Stimulated activated naive CD8-positive, alpha-beta T cell treated with anti-CD3 and anti-CD28 coated beads, Interleukin-15, Interleukin-2, amounts not matched to agents 100 ng/mL and 50 ng/mL, for 24 hours (primary cell): ENCODE results near the gene THOC5.

Experiments used
- H3K27ac Mint-ChIP-seq: one replicate; pipeline ENCODE4 v1.8.0; 2021; ENCODE audit warnings: mild to moderate bottlenecking, mixed read lengths
- H3K27me3 Mint-ChIP-seq: one replicate; pipeline ENCODE4 v1.8.0; 2021; ENCODE audit warnings: mixed read lengths
- H3K36me3 Mint-ChIP-seq: one replicate; pipeline ENCODE4 v1.8.0; 2021; ENCODE audit warnings: low read depth, mixed read lengths
- H3K4me1 Mint-ChIP-seq: one replicate; pipeline ENCODE4 v1.8.0; 2021; ENCODE audit warnings: low read depth, mixed read lengths
- H3K4me3 Mint-ChIP-seq: one replicate; pipeline ENCODE4 v1.8.0; 2021; ENCODE audit warnings: mild to moderate bottlenecking, mixed read lengths
- H3K9me3 Mint-ChIP-seq: one replicate; pipeline ENCODE4 v1.8.0; 2021; ENCODE audit warnings: mixed read lengths

The THOC5 gene

DNA sequence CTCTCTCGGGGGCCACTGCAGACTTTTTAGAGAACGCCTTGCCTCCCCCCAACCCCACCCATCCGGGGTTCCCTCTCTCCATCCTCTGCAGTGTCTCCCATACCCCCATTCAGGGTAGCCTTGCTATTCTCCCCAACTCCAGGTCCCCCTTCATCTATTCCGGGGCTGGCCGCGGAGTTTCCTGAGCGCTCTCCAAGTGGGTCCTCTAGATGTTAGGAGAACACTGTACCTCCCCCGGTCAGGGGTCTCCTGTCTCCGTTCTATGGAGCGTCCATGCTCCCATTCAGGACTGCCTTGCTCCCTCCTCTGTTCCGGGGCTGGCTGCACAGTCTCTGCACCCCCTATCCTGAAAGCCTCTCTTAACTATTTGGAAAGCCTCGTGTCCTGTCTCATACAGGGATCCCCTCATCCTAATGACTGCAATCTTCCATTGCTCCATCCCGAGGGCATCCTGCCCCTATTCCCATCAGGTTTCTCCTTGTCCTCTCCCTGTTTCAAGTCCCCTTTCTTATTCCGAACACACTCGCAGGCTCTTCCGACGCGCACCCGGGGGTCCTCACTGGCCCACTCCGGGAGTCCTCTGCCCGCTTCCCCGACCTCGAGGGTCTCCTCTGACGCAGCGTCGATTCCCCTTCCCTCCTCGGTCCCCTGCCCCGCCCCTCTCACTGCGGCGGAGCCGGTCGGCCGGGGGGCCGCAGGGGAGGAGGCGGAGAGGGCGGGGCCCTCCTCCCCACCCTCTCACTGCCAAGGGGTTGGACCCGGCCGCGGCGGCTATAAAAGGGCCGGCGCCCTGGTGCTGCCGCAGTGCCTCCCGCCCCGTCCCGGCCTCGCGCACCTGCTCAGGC lies 73.9 kb downstream of the THOC5 start, which contains the start of gene NEFH:
Gene NEFH (plus strand): TSS at position 802 of the 845 bp plus-strand sequence. CDS start 45 bp downstream, outside the sequence.
- peaks cover 50% of the 10 kb centered on the region for H3K27me3 Mint-ChIP-seq
- H3K9me3 Mint-ChIP-seq = no peaks in the 10 kb centered on the region
- peaks cover 6% of the 10 kb centered on the region for H3K36me3 Mint-ChIP-seq
- H3K4me3 Mint-ChIP-seq = peak within 1 kb of the TSS; percentile 75
- peaks cover 21% of the 10 kb centered on the region for H3K4me1 Mint-ChIP-seq
- no peak within 1 kb of the TSS for H3K27ac Mint-ChIP-seq

DNA sequence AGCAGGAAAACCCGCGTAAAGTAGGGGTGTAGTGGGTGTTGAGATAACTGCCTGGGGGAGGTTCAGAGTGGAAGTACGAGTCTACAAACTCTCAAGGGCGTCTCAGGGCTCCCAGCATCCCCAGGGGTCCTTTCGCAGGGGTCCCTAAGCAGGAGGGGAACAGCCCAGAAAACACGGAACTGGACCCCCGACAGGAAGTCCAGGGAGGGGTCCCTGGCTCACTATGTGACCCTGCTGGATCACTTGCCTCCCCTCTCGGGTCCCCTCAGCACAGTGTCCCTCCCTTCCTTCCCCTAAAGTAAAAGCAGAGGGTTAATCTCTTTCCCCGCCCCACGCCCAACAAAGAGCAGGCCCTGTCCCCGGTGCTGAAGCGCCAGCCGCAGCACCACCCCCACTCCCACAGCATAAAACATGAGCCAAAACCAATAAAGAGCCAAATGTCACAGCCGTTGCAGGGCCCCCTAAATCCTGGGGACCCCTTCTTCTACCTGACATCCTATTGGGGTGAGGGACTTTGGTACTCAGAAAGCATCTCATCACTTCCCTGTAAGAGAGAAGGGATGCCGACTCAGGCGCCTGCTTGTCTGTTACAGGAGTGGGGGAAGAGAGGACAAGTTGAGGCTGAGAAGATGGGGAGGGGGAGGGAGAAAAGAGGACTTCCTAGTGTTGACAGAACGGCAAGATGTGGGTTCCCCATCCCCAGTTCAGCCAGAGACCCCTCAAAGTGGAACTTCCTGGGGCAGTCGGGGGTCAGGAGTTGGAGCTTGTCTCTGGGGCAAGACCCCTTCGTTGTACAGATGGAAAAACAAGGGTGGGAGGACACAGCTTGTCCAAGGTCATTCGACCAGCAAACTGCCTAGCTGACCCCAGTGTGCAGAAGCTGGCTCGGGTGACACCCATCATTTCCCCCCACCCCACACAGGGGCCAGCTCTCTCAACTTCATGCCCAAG lies 75.0 kb downstream of the THOC5 start:
- Mint-ChIP-seq H3K36me3 (peaks cover 6% of the 10 kb centered on the region), H3K4me1 (peaks cover 21% of the 10 kb centered on the region), H3K27me3 (peaks cover 54% of the 10 kb centered on the region), H3K27ac (no peak overlapping the region), H3K9me3 (no peaks in the 10 kb centered on the region), H3K4me3 (no peak overlapping the region)

GRCh38 chr22:29477723-29478318 lies 75.7 kb downstream of the THOC5 start:
- Mint-ChIP-seq H3K27ac (no peak overlapping the region), H3K36me3 (peaks cover 6% of the 10 kb centered on the region), H3K27me3 (peaks cover 54% of the 10 kb centered on the region), H3K4me1 (peaks cover 21% of the 10 kb centered on the region), H3K9me3 (no peaks in the 10 kb centered on the region), H3K4me3 (no peak overlapping the region)

GRCh38 chr22:29476116-29476515 lies 77.4 kb downstream of the THOC5 start:
- Mint-ChIP-seq H3K4me3 (no peak overlapping the region), H3K36me3 (peaks cover under 1% of the 10 kb centered on the region), H3K9me3 (no peaks in the 10 kb centered on the region), H3K4me1 (peaks cover 15% of the 10 kb centered on the region), H3K27me3 (peaks cover 44% of the 10 kb centered on the region), H3K27ac (no peak overlapping the region)

GRCh38 chr22:29475550-29475949 lies 78.0 kb downstream of the THOC5 start:
- H3K36me3 Mint-ChIP-seq = no peaks in the 10 kb centered on the region
- H3K4me3 Mint-ChIP-seq = no peak overlapping the region
- no peaks in the 10 kb centered on the region for H3K9me3 Mint-ChIP-seq
- H3K4me1 Mint-ChIP-seq = peaks cover 14% of the 10 kb centered on the region
- H3K27ac Mint-ChIP-seq = no peak overlapping the region
- peaks cover 46% of the 10 kb centered on the region for H3K27me3 Mint-ChIP-seq

GRCh38 chr22:29473001-29473400 lies 80.6 kb downstream of the THOC5 start:
- H3K27ac Mint-ChIP-seq = no peak overlapping the region
- no peak overlapping the region for H3K4me3 Mint-ChIP-seq
- peaks cover 4% of the 10 kb centered on the region for H3K4me1 Mint-ChIP-seq
- H3K27me3 Mint-ChIP-seq = peaks cover 32% of the 10 kb centered on the region
- H3K9me3 Mint-ChIP-seq = no peaks in the 10 kb centered on the region
- no peaks in the 10 kb centered on the region for H3K36me3 Mint-ChIP-seq

- no peaks in the 10 kb centered on the region for H3K4me1 Mint-ChIP-seq
- H3K27me3 Mint-ChIP-seq = peaks cover 19% of the 10 kb centered on the region
Measured at GRCh38 chr22:29470159-29470855, 83.2 kb downstream of the THOC5 start.

DNA sequence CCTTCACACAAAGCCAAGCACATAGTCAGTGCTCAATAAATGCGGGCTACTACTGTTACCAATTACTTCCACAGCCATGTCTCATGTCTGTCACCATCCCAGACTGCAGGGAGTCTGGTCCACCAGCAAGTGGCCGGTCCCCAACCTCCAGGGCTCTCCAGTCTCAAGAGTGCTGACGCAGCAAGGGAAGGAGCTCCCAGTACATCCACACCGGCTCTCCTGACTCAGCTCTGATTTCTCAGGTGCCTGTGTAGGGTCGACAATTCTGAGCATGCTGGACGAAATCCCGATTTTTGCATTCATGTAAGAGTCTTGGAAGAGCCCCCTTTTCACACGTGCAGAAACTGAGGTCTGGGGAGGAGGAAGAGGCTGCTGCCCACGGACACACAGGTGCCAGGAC lies 83.8 kb downstream of the THOC5 start:
- H3K36me3 Mint-ChIP-seq = no peaks in the 10 kb centered on the region
- H3K27ac Mint-ChIP-seq = no peak overlapping the region
- H3K27me3 Mint-ChIP-seq = peaks cover 17% of the 10 kb centered on the region
- H3K9me3 Mint-ChIP-seq = no peaks in the 10 kb centered on the region
- H3K4me3 Mint-ChIP-seq = no peak overlapping the region
- no peaks in the 10 kb centered on the region for H3K4me1 Mint-ChIP-seq

More at GRCh38 chr22:29470159-29470855, 83.2 kb downstream of the THOC5 start:
- no peak overlapping the region for H3K27ac Mint-ChIP-seq
- H3K36me3 Mint-ChIP-seq = no peaks in the 10 kb centered on the region
- H3K4me3 Mint-ChIP-seq = peak overlapping the region; percentile 39
- no peaks in the 10 kb centered on the region for H3K9me3 Mint-ChIP-seq

GRCh38 chr22:29464581-29464980 lies 89.0 kb downstream of the THOC5 start:
- Mint-ChIP-seq H3K9me3 (no peaks in the 10 kb centered on the region), H3K36me3 (no peaks in the 10 kb centered on the region), H3K4me3 (no peak overlapping the region), H3K4me1 (no peaks in the 10 kb centered on the region), H3K27me3 (peaks cover 3% of the 10 kb centered on the region), H3K27ac (no peak overlapping the region)

DNA sequence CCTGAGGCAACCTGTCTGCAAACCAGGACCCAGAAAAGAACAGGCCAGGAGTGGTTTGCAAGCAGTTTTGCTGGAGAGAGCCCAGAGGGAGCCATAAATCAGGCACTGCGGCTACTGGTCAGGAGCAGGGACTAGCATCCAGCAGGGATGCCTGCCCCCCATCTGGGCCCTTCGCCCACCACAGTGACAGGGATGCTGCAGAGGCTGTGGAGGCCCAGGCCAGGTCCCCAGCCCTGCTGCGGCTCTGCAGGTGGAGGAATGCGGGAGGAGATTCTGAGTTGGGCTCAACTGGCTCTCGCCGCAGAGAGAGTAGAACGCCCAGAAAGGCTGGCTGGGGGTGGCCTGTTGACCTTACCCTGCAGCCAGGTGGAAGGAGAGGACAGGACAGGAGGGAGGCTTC lies 89.9 kb downstream of the THOC5 start:
- no peaks in the 10 kb centered on the region for H3K27me3 Mint-ChIP-seq
- H3K27ac Mint-ChIP-seq = no peak overlapping the region
- H3K4me3 Mint-ChIP-seq = no peak overlapping the region
- no peaks in the 10 kb centered on the region for H3K36me3 Mint-ChIP-seq
- H3K9me3 Mint-ChIP-seq = no peaks in the 10 kb centered on the region
- H3K4me1 Mint-ChIP-seq = no peaks in the 10 kb centered on the region

DNA sequence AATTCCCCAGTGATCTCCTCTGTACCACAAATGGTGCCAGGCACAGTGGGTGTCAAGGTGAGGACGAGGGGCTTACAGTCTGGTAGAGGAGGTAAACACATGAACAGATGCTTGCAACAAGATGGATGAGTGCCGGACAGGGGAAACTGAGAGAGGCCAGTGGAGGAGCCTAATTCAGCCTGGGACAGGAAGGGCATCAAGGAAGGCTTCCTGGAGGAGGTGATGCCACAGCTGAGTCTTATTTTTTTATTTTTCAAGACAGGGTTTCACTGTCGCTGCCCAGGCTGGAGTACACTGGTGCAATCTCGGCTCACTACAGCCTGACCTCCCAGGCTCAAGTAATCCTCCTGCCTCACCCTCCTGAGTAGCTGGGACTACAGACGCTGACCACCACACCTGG lies 92.3 kb downstream of the THOC5 start:
- Mint-ChIP-seq H3K27me3 (no peaks in the 10 kb centered on the region), H3K4me3 (no peak overlapping the region), H3K27ac (no peak overlapping the region), H3K9me3 (no peaks in the 10 kb centered on the region), H3K4me1 (no peaks in the 10 kb centered on the region), H3K36me3 (no peaks in the 10 kb centered on the region)

DNA sequence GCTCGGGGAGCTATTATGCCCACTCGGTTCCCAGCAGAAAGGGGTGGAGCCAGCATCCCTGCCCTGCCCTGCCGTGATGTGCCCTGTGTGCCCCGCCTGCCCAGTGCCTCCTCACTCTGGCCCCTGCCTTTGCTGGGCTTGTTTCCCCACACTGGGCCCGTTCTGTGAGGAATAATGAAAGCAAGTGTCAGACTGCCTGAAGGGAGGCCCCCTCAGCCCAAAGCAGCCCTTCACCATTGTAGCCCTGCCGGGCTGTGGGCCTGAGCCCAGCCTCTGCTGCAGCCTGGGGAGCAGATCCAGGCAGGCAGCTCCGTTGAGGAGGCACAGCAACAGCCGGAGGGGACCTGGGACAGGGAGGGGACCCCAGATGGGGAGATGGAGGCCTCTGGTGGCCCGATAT lies 93.8 kb downstream of the THOC5 start:
- Mint-ChIP-seq H3K36me3 (no peaks in the 10 kb centered on the region), H3K27me3 (no peaks in the 10 kb centered on the region), H3K9me3 (no peaks in the 10 kb centered on the region), H3K4me1 (no peaks in the 10 kb centered on the region), H3K27ac (no peak overlapping the region), H3K4me3 (no peak overlapping the region)

- H3K4me1 Mint-ChIP-seq = no peaks in the 10 kb centered on the region
- no peaks in the 10 kb centered on the region for H3K9me3 Mint-ChIP-seq
Measured at GRCh38 chr22:29458551-29458950, 95.0 kb downstream of the THOC5 start.

GRCh38 chr22:29457730-29458129 lies 95.8 kb downstream of the THOC5 start:
- no peak overlapping the region for H3K4me3 Mint-ChIP-seq
- no peaks in the 10 kb centered on the region for H3K4me1 Mint-ChIP-seq
- no peaks in the 10 kb centered on the region for H3K36me3 Mint-ChIP-seq
- H3K9me3 Mint-ChIP-seq = no peaks in the 10 kb centered on the region
- no peak overlapping the region for H3K27ac Mint-ChIP-seq
- no peaks in the 10 kb centered on the region for H3K27me3 Mint-ChIP-seq

More at GRCh38 chr22:29458551-29458950, 95.0 kb downstream of the THOC5 start:
- Mint-ChIP-seq H3K27ac (no peak overlapping the region), H3K27me3 (no peaks in the 10 kb centered on the region), H3K36me3 (no peaks in the 10 kb centered on the region), H3K4me3 (no peak overlapping the region)
